Measurements from ENCODE around the gene RIMBP2.
"Not testable (repeated sequence)": the region's sequence is repeated elsewhere in the genome, so short reads cannot be mapped to it uniquely, and the experiment has no call there.

RIMBP2 gene

DNA sequence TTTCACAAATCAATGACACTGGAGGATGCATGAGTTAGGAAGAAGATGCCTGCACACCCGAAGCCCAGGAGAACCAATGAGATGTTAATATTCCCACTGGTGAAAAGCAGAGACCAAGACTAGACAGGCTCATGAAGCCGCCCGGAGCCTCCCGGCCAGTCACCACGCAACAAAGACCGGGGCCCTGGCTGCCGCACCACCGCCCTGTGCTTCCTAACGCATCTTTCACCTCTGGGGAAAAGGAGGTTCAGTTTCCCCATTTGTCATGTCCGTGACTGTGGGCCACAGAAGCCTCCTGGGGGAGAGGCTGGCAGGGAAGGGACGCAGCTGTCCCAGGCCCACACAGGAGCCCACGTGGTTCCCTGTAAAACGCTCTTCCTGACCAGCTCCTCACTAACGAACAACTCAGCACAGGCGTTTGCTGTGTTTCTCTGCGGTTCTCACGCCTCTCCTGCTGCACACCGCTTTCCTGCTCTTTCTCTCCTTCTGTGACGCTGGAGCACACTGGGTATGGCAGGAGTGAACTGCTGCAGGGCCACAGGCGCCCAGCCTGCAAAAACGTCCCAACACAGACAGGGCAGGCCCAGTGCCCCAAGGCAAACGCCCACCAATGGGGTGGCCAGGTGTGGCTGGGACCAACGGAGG is 10.8 kb downstream of the RIMBP2 start:
- no peak for DNase-seq (ENCODE audit: low read depth)

DNA sequence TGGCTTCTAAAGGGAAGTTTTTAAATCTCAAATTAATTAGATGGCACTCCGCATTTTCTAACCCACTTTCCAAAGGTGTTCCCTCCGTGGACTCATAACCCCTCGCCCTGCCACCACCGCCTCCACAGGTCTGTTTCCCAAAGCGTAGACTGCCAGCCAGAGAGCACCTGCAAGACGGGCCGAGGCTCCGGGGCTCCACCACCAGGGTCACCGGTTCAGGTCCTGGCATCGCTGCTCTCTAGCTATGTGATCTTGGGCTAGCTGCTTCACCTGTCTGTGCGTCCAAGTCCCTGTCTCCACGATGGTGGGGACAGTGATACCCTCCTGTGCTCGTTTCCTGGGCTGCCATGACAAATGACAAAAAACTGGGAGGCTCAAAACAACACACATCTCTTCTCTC is 11.5 kb downstream of the RIMBP2 start:
- DNase-seq (ENCODE audit: low read depth): no peak

DNA sequence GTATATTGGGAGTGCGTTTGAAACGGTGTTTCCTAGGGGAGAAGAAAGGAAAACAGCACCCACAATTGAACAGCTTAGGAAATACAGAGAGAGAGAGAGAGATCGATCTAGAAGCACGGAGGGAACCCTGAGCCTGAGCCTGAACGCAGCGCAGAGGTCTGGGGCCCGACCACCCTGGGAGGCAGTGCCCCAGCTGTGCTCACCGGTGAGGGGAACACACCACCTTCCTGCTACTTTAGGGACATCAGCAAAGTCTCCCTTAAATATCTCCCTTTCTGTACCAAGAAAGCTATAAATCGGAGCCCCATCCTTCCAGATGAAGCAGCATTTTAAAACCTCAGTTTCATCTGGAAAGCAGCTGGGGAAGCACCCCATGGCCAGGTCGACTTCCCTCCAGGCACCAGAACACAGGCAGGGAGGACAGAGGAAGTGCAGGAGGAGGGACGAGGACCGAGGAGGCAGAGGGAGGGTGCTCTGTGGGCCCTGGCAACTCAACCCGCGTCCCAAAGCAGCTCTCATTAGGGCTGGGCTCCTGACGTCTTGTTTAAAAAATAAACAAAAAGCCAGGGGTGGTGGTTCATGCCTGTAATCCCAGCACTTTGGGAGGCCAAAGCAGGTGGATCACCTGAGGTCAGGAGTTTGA is 12.2 kb downstream of the RIMBP2 start:
- no peak for DNase-seq (ENCODE audit: low read depth)

DNA sequence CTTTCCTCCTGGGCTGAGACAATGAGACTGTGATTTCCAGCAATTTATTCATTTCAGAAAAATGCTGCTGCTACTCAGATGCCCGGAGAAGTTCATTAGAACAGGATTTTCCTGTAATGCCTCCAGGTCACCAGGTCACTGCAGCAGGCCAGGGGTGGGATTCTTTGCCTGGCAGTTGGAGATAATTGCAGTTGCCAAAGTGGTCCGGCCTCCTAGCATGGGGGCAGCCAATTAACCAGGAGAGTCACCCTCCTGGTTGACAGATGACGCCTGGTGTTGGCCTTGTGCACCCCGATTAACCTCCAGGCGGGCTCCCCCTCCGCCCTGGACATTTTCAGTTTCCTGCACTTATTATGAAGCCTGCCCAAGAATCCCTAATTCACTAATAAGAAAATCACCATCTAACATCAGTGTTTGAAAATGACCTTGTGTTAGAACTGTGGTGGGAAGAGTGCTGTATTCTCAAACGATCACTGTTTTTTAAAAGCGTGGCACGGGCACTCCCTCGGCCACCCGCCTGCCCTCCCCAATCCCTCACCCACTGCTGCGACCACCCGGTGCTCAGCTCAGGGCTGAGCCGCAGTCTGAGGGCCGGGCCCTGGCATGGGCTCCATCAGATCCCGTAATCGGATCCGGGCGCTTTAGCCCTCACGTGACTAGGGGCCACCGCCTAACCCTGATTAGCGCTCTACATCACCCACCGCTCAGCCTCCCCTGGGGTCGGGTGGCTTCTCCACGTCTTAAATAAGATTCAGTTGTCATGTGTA is 12.9 kb downstream of the RIMBP2 start:
- DNase-seq (ENCODE audit: low read depth): no peak

DNA sequence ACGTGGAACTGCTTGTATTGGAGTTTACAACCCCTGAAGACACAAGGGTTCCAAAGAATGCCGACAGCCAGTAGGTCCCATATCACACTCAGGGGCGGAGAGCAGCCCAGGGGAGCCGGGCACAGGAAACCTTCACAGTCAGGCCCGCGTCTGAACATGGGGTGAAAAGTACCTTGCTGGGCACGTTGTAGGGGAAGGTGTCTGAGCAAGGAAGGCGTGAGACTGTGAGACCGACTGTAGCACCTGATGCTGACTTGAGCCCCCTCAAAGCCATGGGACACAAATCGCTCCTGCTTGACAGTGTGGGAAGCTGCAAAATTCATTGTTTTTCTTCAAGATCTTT is 14.7 kb downstream of the RIMBP2 start:
- DNase-seq (ENCODE audit: low read depth): no peak

DNA sequence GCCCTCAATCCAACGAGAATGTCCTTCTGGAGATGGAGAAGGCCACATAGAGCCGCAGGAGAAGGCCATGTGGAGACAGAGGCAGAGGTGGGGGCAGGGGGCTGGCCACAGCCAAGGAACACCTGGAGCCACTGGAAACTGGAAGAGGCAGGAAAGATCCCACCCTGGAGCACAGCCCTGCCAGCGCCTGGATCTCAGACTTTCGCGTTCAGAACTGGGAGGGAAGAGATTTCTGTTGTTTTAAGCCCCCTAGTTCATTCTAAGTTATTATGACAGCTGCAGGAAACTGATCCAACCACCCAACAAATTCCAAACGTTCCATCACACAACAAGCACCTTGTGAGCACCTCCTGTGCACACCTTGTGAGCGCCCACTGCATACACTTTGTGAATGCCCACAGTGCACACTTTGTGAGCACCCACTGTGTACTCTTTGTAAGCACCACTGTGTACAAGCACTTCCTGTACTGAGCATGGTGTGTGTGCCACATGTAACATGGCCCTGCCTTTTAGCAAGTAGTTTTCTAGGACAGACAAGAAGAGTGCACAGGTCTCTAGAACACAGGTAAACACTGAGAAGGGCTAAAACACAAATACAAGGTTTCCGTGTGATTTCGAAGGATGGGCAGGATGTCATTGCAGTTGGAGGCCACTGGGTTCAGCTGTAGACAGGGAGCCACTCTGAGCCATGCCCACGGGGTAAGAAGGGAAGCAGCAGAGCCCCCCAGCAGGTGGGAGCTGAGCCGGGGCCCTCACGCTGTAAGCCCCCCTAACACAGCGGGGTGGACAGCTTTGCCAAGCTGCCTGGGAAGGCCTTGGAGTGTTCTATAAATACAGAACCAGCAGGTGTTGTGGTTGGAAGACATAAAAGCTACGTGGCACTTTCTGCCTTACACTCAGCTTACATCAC is 15.4 kb downstream of the RIMBP2 start:
- no peak for DNase-seq (ENCODE audit: low read depth)

DNA sequence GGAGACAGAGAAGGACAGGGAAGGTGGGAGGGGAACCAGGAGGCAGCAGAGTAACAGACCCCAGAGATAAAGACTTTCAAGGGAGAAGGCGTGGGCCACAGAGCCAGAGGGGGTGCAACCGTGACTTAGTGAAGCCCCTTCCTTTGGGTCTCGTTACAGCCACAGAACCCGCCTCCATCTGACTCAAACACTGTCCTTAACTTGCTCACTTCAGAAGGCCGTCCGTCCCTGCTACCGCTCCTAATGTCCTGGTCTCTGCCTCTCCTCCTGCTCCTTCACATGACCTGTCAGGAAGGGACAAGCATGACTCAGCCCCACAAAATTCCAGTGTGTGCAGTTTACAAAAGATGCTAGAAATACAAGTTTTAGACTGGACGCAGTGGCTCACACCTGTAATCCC is 18.0 kb downstream of the RIMBP2 start:
- DNase-seq (ENCODE audit: low read depth): no peak

DNA sequence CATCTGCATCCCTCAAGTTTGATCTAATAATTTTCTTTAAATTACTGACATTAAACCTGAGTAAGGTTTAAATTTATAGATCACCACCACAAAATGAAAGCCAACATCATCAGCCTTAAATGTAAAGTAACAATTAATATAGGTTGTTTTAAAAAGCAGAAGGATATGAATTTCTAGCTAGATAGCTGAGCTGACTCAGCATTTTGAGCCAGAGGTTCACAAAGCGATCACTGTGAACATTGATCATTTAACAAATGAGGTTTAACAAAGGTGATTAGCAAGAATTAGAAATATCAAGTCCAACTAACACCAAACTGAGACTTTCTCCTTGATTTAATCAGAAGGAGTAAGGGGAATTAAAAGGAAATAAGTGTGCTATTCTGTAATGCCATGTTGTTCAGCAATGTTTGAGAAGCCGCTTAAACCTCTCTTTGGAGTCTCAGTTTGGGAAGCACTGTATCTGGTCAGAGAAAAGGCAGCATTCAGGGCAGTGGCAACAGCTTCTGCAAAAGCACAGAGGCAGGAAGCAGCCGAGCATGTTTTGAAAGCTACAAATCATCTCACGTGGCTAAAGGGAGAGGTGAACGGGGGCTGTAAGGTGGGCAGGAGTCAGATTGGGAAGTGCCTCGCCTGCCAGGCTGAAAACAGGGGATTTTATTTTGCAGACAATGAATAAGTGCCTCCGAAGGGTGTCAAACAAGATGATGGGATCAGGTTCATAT is 19.6 kb downstream of the RIMBP2 start:
- no peak for DNase-seq (ENCODE audit: low read depth)

DNA sequence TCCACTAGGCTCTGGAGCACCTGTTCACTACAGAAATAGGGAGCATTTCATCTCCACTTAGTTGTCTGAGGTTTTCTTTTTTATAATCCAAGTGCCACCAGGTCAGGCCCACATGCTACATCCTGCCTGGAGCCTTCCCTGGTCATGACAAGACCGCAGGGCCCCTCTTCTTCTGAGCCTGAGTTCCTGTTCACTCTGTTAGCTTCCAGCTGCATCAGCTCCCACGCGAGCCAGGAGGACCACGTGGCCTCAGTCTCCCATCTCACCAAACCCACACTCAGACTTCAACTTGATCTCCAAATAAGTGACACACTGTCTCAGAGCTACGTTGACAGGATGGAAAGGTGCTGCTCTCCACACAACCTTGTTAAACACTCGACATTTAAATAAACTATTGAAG is 21.0 kb downstream of the RIMBP2 start:
- no peak for DNase-seq (ENCODE audit: low read depth)

DNA sequence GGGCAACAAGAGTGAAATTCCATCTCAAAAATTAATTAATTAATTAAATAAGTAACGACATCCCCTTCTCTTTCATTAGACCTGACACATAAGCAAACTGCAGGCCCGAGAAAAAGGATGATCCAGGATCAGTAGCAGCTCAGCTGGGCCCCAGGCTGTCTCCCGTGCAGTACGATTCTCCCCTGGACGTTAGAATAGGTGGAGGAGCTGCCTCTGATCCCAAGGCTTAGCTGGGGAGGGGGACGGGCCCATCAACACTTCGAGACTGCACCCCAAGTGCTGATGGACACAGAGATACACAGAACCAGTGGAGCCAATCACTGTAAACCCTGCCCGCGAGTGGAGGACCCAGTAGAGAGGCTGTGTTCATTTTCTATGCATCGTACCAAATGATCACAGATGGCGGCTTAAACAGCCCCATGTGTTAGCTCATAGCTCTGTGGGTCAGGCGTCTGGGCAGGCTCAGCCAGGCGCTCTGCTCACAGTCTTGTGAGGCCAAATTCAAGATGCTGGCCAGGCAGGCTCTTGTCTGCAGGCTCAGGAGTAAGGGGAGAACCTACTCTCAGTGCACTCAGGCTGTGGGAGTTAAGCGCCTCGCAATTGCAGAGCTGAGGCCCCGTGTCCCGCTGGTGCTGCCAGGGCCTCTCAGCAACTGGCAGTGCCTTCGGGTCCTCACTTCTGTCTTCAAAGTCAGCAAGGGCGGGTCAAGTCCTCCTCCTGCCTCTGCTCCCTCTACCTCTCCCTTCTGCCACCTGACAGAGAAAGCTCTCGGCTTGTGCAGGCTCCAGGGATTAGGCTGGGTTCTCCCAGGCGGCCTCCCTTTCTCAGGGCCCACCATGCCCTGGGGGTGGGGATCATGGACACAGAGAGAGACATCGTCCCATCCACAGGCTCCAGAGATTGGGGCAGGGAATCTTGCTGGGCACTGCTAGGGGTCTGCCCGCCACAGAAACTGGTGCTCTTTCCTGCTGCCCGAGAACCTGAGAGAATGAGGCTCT is 26.4 kb downstream of the RIMBP2 start:
- DNase-seq (ENCODE audit: low read depth): no peak

DNA sequence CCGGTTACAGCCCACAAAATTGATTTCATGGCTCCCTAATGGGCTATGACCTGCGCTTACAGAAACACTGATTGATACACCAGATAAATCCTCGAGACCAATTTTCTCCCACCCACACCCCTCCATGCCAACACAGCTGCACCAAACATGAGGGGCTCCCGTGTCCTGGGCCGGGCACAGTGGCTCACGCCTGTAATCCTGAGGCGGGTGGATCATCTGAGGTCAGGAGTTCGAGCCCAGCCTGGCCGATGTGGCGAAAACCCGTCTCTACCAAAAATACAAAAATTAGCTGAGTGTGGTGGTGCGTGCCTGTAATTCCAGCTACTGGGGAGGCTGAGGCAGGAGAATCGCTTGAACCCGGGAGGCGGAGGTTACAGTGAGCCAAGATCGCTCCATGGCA is 27.1 kb downstream of the RIMBP2 start:
- not testable (repeated sequence) for DNase-seq (ENCODE audit: low read depth)

DNA sequence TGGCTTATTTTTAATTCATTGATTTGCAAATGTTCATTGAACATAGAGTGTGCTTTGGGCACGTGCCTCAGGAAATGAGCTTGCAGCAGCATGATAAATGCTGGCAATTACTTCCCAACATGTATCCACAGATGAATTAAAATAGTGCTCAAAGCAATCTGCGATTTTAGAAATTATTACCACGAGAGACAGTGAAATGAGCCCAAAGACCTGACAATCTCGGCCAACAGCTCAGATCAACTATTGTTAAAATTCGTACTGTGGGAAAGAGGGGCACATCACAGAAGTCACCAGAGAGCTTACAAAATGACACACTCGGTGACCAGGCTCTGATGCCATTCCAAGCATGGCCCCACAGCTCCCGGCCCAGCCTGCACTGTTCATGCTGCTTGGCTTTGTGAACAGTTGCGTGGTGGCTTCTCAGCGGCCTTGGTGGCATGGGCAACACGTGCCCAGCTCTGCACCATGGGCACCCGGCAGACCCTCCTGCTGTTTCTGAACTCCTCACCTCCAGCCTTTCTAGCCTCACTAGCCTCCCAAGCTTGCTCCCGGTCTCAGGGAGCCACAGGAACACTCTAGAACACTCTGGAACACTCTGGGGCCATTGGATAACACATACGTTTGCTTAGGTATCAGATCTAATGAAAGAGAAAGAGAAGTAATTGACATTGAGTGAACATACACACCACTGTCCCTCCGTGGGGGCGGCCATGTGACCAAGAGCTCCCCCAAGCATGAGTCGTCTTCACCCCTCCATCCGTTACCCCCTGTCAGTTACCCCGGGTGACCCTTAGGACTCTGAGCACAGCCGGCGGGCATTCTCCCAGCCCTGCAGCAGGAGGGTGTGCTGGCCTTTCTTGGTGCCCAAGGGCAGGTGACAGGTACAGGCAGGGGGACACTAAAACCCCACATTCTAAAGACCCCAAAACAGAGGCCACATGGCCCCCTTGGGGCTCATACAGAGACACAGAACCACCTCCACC is 28.0 kb downstream of the RIMBP2 start:
- no peak for DNase-seq (ENCODE audit: low read depth)

DNA sequence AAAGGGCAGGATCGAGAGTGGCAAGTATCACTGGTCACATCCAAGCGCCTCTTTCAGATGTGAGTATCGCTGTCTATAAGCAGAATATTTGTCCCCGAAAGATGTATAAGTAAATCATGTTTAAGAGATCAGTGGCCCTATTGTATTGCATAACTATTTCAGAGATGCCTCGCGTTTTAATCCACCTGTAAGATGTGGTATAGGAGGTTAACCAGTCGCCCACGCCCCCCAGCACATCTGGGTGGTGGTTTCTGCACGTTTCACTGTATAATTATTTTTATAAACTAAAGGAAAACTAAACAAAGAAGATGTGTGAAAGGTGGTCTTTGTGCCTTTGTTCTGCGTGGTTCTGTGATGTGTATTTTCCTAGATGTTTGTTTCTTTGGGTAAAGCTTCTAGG is 28.9 kb downstream of the RIMBP2 start:
- no peak for DNase-seq (ENCODE audit: low read depth)

DNA sequence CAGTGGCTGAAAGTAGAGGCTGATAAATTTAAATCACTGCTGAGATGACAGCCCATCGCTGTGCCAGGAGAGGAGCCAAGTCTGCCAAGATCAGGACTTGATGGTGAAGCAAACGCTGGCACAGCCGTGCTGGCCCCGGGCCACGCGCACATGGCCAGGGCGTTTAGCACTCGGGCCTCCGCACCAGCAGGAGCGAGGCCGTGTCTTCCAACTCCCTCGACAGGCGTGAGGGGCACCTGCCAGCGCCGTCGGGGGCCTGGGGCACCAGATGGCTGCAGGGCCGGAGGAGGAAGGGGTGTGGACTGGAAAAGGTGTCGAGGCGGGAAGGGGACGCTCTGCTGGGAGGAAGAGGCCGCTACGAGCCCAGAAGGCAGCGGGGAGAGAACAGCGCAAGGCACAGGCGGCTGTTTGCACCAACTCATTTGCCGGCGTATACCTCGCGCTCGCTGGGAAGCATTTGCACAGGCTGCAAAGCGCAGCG is 29.5 kb downstream of the RIMBP2 start:
- DNase-seq (ENCODE audit: low read depth): no peak

DNA sequence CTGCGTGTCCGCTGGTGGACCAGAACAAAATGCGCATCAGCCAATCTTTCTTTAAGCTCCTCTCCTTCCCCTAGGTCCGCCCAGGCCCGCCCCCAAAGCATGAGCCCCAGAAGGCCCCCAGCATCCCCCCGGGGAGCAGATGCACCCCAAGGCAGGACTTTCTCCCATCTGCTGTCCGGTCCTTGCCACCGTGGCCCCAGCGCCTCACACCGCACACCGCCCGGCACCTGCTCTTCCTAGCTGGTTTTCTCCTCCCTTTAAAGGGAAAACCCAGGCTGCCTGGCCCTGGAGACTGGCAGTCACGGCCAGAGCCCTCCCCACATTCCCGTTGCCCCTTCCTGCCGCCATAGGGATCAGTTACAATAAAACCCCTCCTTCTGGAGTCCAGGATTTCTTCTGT is 30.2 kb downstream of the RIMBP2 start:
- DNase-seq (ENCODE audit: low read depth): no peak

DNA sequence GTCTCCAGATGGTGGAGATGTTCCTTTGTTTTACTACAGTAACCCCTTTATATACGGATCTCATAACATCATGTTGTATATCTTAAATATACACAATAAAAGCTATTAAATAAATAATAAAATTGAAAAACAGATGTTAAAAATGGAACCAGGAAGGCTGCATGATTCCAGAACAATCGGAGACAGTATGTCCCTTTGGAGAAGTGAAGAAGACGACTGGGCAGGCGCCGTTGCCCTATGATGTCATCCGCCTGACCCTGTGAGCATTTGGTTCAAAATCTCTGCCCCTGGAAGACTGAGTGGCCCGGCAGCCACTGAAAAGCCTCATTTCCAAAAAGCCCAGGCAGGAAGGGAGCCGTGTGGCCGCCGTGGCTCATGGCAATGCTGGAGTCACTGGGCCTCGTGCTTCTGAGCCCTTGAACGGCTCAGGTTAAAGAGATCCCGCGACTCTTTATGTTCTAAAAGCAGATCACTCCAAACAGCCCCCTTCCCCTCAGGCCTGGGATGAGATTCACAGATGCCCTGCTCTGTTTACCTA is 30.8 kb downstream of the RIMBP2 start:
- no peak for DNase-seq (ENCODE audit: low read depth)

DNA sequence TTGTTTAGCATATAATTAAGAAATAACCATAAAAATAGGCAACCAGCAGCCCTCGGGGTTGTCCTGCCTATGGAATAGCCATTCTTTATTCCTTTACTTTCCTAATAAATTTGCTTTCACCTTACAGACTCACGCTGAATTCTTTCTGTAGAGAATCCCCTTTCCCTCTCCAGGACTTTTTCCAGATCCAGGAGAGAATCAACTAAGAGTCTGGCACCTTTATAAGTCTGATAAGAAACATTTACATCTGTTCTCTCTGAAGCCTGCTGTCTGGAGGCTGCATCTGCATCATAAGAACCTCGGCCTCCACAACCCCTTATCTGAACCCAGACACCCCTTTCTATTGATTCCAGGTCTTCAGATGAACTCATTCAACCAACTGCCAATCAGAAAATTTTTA is 32.3 kb downstream of the RIMBP2 start:
- DNase-seq (ENCODE audit: low read depth): no peak

DNA sequence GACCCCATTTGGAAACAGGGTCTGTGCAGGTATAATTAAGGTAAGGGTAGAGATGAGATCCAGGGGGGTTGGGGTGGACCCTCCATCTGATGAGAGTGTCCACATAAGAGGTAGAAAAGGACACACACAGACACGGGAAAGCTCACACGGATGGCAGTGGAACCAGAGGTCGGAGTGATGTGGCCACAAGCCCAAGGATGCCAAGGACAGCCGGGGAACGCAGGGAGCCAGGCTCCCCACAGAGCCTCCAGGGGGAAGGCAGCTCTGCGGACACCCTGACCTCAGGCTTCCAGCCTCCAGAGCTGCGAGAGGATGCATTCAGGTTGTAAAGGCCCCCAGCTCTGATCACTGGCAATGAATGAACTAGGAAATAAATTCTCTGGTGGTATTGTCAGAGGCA is 33.0 kb downstream of the RIMBP2 start:
- DNase-seq (ENCODE audit: low read depth): no peak

DNA sequence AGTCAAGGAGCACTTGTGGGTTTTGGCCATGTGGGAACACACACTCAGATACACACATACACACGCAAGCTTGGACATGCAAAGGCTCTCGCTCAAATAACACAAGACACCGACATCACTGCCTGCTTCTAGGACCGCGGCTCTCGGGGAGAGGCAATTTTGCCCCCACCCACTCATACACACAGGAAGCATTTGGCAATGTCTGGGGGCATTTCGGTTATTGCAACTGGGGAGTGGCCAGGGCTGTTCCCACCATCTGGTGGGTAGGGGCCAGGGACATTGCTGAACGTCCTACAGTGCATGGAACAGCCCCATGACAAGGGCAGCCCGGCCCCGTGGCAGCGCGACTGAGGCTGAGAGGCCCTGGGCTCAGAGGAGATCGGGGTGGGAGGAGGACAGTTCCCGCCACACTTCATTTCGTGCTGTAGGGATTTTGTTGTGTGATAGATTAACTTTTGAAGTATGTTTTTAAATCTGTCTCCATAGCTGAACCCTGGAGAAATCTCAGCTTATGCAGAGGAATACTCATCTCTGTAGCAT is 35.6 kb downstream of the RIMBP2 start:
- DNase-seq (ENCODE audit: low read depth): no peak

Measured in GM04503 (cell line).